Measurements from ENCODE around the gene AURKAIP1.
"Not testable (repeated sequence)": the region's sequence is repeated elsewhere in the genome, so short reads cannot be mapped to it uniquely, and the experiment has no call there.

AURKAIP1 gene

GRCh38 chr1:1374929-1375662 is at the start of gene AURKAIP1:
Gene AURKAIP1 (minus strand): TSS chr1:1375207. CDS start chr1:1374756, 451 bp downstream.
- DNase-seq: peak; percentile 94

- no peak for DNase-seq
Observed at GRCh38 chr1:1424707-1425106, 49.7 kb upstream of the AURKAIP1 start.

DNA sequence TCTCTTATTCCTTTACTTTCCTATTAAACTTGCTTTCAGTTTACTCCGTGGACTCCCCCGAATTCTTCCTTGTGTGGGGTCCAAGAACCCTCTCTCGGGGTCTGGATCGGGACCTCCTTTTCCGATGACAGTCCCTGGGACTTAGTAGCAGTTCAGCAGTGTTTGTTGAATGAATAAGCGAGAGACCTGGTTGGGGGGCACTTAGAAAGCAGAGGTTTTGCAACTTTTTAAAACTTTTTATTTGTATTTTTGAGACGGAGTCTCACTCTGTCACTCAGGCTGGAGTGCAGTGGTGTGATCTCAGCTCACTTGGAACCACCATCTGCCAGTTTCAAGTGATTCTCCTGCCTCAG is 48.2 kb upstream of the AURKAIP1 start:
- DNase-seq: no peak

DNA sequence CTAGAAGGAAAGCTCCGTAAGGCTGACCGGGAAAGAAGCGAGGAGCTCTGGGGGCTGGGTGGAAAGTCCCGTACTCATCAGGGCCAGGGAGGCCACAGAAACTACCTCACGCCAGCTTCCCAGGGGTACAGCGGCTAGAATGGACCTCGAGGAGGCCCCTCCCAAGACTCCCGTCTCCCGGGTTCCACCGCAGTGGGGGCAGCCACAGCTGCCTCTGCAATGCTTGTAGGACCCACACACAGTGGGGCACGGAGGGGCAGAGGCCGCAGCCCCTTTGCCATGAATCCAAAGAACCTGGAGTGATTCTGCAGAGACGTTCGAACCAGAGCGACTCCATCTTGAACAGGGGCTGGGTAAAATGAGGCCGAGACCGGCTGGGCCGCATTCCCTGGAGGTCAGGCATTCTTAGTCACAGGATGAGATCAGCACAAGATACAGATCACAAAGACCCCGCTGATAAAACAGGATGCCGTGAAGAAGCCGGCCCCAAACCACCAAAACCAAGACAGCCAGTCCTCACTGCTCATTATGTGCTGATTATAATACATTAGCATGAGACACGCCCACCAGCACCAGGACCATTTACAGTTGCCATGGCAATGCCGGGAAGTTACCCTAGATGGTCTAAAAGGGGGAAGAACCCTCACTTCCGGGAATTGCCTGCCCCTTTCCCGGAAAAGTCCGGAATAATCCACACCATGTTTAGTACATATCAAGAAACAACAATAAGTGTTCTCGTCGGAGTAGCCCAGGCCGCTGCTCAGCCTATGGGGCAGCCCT is 47.6 kb upstream of the AURKAIP1 start:
- no peak for DNase-seq

DNA sequence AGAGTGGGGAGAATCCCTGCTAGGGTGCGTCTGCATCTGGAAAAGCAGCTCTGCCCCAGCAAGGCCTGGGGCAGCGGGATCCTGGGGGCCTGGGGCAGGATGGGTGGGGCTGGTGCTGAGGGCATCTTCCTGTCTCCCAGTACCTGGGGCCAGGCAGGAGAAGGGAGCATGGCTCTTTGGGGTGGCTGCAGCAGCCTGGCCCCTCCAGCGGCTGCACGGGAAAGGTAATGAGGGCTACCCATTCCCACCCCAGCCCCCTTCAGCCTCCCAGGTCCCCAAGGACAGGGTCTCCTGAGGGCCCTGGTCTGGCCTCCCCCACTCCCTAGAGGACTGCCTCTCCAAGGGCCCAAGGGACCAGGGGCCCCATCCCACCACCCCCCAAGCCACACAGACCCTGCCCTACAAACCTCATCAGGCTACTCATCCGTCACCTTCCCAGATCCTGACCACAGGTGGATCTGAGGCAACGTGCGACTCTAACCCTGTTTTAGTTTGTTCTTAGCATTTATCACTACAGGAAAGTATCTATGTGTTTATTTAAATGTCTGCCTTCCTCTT is 47.0 kb upstream of the AURKAIP1 start:
- DNase-seq: no peak

DNA sequence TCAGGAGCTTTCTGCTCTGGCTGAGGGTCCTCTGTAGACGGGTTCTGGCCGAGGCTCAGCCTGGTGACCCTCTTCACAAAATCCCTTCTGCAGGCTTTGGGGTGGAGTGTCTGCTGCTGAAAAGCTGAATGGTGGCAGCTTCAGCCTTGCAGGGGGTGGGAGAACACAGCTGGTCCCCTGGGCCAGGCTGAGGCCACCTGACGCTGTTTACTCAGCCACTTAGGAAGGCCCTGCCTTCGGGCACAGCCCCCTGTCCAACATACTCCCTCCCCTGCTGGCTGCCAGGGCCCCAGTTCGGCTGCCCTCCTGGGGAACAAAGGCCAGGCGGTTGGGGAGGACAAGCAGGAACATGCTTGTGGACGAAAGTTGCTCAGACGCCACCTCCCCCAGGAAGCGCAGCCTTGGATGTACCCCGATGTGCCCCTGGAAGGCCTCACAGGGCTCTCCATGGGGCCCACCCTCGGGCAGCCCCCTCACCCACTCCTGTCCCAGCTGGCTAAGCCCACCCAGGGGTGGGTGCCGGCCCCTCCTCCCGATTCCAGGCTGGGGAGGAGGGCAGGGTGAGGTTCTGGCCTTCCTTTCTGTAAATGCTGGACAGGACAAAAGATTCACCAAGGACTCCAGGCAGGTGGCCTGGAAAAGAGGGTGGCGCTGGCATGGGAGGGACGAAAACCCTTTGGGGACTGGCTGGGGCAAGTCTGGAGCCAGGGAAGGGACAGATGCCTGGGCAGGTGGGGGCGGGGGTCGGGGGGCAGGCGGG is 46.3 kb upstream of the AURKAIP1 start, which contains the start of gene ANKRD65:
TSS of gene ANKRD65 (minus strand) at position 130 of the 760 bp plus-strand sequence. CDS start 271 bp downstream, outside the sequence.
- DNase-seq: no peak

DNA sequence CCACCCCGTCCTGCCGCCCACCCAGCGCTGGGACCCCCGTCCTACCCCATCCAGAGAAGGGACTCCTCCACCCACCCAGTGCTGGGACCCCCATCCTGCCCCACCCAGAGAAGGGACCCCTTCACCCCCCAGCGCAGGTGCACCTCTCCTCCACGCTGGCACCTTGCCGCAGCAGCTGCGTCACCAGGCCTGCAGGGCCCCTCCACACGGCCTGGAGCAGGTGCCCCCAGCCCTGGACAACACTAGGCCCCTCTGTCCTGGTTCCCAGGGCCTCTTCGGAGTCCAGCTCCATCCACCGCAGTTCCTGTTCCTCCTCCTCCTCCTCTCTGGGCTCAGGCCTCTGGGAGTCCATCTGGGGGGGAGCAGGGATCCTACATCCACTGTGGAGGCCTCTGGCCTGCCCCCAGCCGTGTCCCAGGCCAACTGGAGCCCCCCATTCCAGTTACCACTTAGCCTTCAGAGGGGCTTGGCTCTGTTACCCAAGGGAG is 45.7 kb upstream of the AURKAIP1 start:
- no peak for DNase-seq

DNA sequence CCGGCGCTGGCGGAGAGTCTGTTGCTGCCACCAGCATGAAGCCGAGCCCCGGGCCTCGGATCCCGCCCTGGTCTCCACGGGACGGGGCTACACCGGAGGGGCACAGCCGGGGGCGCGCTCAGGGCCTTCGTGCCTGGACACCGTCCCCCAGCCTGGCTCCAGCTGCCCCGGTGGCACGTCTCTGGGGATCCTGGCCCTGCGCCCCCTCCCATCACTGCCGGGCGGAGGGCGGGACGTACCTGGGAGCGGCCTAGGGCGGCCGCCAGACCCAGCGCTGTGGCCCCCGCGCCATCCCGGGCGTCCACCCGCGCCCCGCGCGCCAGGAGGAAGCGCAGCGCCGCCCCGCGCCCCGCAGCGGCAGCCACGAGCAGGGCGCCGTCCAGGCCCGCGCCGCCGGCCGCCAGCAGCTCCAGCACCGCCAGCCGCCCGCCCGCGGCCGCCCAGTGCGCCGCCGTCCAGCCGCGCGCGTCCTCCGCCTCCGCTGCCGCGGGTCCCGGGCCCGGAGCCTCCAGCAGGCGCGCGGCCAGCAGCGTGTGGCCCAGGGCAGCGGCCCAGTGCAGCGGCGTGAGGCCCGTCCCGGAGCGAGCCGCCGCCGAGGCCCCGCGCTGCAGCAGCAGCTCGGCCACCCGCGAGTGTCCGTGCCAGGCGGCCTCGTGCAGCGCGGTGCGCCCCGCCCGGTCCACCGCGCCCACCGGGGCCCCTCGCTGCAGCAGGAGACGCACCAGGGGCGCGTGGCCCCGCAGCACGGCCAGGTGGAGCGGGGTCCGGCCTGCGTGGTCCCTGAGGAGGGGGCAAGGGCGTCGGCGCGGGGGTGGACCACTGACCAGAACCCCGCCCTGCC is 45.0 kb upstream of the AURKAIP1 start:
- DNase-seq: no peak

GRCh38 chr1:1419363-1419812 is 44.4 kb upstream of the AURKAIP1 start:
- no peak for DNase-seq

- DNase-seq: no peak
Observed at GRCh38 chr1:1418464-1419362, 43.7 kb upstream of the AURKAIP1 start.

DNA sequence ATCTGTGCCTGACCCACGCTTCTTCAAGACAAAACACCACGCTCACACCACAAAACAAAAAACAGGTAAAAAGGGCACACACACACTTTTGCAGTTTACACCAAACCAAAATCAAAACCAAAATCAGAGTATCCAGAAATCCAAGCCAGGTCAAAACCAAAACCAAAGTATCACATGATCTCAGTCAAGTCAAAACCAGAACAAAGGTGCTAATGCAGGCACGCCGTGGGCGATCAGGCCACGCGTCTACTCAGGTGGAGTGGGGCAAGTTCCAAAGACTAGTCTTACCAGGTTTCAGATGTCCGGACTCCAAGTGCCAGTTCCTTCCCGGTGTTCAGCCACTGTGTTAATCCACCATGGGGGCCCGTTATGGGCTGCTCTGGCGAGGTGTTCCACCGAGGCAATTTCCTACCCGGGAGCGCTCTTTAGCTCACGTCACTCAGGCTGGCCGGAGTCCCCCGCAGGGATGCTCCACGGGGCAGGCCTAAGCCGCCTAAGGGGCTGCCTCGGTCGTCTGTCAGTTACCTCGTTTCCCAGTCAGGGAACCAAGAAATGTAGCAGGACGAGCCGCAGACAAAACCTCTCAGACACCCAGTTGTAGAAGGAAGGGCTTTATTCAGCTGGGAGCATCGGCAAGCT is 42.9 kb upstream of the AURKAIP1 start:
- not testable (repeated sequence) for DNase-seq

DNA sequence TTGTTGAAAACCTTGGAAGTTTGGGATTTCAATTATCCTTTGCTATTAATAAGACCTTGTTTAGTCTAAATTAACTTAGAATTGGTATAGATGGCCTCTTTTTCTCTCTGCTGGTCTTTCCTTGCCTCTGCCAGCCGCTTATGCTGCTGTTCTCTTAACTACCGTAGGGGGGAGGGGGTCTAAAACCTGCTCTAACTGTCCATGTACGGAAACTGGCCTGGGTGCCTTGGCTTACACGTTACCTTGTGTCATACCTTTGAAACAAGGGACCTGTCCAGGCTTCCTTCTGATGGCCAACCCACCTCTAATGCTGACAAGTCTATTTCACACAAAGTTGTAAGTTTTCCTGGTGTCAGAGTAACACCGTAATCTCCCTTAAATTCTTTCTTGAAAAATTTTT is 42.4 kb upstream of the AURKAIP1 start:
- not testable (repeated sequence) for DNase-seq

- DNase-seq: no peak
Observed at GRCh38 chr1:1415751-1416150, 40.7 kb upstream of the AURKAIP1 start.

DNA sequence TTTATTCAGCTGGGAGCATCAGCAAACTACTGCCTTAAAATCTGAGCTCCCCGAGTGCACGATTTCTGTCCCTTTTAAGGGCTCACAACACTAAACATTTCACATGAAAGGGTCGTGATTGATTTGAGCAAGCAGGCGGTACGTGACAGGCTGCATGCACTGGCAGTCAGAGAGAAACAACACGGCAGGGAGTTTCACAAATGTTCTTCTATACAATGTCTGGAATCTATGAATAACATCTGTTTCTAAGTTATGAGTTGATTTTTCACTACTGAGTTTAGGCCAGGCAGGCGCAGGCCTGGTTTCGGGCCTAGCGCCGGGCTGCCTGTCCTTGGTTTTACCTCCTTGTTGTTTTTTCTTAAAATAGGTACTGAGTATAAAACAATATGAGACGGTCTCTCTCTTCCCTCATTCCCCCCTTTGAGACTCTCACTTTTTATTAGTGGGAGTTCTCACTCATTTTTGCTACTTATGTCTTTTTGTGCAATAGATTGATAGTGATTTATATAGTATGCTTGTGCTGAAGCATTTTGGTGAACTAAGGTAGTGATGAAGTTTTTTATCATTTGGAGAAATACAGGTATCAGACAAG is 37.4 kb upstream of the AURKAIP1 start:
- DNase-seq: not testable (repeated sequence)

DNA sequence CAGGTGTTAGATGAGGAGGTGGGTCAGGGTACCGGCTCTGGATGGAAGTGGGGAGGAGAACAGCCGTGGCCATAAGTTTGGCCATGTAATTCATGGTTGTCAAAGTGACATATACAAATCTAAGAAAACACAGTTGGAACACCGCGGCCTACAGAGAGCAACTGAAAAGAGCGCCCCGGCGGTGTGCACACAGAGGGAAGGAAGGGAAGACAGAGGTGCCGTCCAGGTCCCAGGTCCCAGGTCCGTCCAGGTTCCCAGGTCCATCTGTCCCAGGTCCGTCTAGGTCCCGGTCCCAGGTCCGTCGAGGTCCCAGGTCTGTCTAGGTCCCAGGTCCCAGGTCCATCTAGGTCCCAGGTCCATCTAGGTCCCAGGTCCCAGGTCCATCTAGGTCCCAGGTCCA is 36.6 kb upstream of the AURKAIP1 start:
- DNase-seq: no peak

DNA sequence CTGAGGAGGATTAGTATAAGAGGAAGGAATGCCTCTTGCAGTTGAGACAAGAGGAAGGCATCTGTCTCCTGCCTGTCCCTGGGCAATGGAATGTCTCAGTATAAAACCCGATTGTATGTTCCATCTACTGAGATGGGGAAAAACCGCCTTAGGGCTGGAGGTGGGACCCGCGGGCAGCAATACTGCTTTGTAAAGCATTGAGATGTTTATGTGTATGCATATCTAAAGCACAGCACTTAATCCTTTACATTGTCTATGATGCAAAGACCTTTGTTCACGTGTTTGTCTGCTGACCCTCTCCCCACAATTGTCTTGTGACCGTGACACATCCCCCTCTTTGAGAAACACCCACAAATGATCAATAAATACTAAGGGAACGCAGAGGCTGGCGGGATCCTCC is 35.2 kb upstream of the AURKAIP1 start:
- DNase-seq: not testable (repeated sequence)

DNA sequence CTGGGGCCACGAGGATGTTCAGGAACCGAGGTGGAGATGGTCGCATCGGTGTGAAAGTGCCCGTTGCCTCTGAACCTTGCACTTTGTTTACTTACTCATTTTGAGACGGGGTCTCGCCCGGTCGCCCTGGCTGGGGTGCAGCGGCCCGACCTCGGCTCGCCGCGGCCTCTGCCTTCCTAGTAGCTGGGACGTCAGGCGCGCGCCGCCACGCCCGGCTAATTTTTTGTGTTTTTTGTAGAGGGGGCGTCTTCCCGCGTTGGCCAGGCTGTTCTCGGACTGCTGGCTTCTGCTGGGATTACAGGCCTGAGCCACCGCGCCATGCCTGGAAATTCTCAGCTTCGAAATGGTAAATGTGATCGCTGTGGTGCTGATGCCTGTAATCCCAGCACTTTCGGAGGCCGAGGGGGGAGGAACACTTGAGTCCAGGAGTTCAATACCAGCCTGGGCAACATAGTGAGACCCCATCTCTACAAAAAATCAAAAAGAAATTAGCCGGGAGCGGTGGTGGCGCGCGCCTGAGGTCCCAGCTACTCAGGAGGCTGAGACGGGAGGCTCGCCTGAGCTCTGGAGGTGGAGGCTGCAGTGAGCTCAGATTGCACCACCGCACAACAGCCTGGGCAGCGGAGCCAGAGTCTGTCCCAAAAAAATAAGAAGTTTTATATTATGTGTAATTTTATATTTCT is 32.8 kb upstream of the AURKAIP1 start:
- DNase-seq: no peak

DNA sequence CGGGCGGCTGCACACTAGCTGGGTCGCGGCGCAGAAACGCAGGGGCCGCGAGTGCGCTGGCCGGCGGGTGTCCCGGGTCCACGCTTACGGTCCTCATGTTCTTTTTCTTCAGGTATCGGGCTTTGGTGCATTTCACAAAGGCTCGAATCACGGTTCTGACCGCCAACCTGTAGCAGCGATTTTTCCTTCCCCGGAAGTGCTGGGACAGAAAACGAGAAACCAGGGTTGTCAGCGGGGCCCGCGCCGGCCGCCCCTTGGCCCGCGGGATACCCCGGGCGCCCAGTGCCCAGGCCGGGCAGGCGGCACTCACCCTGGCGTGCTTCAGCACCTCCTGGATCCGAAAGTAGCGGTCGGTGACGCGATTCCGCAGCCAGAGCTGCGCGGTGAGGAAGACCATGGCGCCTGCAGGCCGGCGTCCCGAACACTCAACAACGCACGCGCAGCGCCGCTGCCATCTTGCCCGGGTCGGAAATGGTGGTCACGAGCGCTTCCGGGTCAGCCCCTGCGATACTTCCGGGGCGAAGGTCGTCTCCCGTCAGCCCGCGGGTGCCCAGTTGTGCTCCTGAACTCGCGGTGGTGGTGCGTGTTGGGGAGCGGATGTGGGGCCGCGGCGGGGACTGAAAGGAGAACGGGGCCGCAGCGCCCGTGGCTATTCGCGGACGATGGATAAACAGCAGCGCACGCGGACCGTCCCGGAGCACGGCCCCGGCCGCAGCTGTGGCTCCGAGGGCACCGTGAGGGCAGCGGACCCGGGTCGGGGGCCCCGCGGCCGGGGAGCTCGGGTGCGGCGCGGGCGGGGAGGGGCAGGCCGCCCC is 32.0 kb upstream of the AURKAIP1 start, which contains the start of gene MRPL20:
TSS of gene MRPL20 (minus strand) at position 473 of the 815 bp plus-strand sequence. CDS start at position 397, 76 bp downstream.
- peak; percentile 38 for DNase-seq

Measured in NCI-H187 treated with DMSO at 0.1 percent for 48 hours (cell line).